Fibroblast of skin of left biceps (primary cell): Measurements from ENCODE around the gene NEDD9.

Experiments
- DNase-seq, 2 experiments: peaks; one replicate each; pipeline ENCODE4 v3.0.0-alpha.2; 2013; ENCODE audit warnings: low read depth in 2 of 2

Gene NEDD9

GRCh38 chr6:11144393-11144851 lies 88.0 kb downstream of the NEDD9 start:
- DNase-seq = peak in 1 of 2 experiments; percentile 24

DNA sequence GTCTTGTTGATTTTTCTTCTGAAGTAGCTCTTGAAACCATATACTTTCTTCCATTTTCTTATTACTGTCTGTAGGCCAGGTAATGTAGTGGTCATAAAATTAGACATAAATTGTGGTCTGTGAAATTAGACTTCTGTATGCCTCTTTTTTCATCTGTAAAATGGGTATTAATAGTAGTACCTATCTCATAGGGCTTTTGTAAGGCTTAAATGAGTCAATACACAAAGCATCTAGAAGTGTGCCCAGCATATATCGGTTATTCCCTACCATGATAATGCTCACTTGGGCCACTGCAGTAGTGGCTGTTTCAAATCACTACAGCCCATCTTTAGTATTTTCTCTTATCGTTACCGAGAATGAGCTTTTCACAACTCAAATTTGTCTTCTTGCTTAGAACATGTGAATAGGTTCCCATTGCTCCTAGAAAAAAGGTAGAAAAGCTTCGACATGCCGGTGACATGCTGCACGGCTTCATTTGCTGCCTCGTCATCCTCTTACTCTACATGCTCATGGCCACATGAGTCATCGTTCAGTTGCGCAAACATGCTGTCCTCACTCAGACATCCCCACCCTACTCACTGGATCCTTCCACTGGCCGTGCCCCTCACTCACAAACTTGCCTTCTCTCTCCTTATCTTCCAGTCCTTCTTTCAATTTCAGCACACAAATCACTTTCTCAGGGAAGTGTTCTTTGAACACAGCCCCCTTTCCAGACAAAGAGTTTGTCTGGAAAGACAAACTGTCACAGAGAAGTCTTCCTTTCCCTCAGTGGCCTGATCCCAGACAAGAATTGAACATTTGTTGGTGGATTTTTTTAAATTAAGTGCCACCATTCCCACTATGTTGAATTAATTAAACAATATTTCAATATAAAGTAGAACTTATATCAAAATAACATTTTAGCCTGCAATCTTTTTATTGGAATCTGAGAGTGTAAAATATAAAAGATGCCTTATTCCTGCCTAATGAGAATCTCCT lies 88.8 kb downstream of the NEDD9 start:
- DNase-seq = peak in 1 of 2 experiments; percentile 39

DNA sequence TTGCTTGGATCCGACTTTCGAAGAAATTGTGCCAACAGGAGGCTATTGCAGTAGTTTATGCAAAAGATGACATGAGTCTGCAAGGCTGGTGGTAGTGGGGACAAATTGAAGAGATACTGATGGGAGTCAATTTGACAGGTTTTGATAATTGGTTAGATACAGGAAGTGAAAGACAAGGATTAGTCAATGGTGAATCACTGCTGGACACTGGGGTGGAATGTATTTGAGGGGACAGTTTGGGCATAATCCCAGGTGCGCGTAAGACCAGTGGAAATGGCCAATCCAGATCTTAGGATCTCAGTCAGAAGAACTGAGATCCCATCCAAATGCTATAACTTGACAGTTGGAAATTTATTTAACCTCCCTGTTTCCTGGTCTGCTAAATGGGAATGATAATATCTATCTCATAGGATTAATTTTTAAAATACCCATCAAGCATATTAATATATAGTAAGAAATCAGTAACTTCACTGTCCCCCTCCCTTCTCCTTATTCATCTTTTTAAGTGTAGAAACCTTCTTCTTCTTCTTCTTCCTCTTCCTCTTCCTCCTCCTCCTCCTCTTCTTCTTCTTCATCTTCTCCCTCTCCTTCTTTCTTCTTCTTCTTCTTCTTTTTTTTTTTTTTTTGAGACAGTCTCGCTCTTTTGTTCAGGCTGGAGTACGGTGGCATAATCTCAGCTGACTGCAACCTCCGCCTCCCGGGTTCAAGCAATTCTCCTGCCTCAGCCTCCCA lies 90.0 kb downstream of the NEDD9 start:
- DNase-seq = no peak

- no peak for DNase-seq
These were observed 91.2 kb downstream of the NEDD9 start for GRCh38 chr6:11141295-11141694.

DNA sequence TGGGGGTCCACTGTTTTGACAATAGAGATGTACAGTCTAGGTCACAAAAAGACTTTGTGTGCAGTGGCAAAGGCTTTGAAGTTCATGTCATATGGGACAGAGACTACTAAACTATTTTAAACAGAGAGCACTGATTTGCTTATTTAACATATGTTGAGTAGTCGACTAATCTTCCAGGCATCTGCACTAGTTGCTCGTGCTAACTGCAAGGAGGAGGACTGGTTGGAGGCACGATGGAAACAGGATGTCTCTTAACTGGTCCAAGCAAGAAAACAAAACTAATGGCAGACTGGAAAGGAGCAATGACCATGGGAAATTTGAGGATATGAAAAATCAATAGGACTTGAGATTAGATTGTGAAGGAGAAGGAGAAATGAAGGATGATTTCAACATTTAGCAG lies 92.4 kb downstream of the NEDD9 start:
- DNase-seq = no peak

GRCh38 chr6:11139051-11139960 lies 93.2 kb downstream of the NEDD9 start:
- DNase-seq = no peak

DNA sequence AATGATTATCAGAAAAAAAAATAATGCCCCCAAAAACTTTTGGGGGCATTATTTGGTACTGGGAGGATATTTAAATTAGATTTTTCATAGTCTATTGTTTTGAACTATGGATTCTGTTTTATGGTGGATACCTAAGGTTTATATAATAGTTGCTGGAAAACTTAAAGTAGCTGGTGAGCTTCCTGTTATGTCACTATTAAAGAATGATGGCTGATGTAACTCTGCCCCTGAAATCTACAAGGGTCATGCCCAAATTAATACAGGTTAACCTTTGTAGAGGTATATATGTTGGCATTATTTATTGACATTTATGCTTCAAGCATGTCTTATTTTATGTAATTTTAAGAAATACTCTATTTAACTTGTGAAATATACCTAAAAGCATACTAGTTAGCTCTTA lies 95.7 kb downstream of the NEDD9 start:
- DNase-seq = no peak
